ENCODE results near the gene MRPL24. TPM values are rescaled to one million over a fixed set of nuclear protein-coding genes. Genes with fewer than 3 reads are reported as not detected.
"Not testable (repeated sequence)": the region's sequence is repeated elsewhere in the genome, so short reads cannot be mapped to it uniquely, and the experiment has no call there.

The MRPL24 gene
- total RNA-seq, 1 donor from 2014 or later, result 60.3 TPM

- no peak for FAIRE-seq
- DNase-seq (ENCODE audit: low read depth), result peak; percentile 30
- Histone ChIP-seq H3K4me3 (ENCODE audit: low read depth, low read length) (peak overlapping the region; percentile 95), H3K36me3 (ENCODE audit: control insufficient read depth, insufficient read depth, low read length) (peaks cover 3% of the 10 kb centered on the region), H3K27me3 (ENCODE audit: control insufficient read depth, insufficient read depth, low read length) (no peaks in the 10 kb centered on the region)
- no peak for TF ChIP-seq CTCF (IDR thresholded peaks at IDR 0.05; ENCODE audit: insufficient read depth, low read length, severe bottlenecking)
Measured at GRCh38 chr1:156766298-156767100, 25.6 kb upstream of the MRPL24 start.

GRCh38 chr1:156765666-156766065 lies 24.8 kb upstream of the MRPL24 start:
- no peaks in the 10 kb centered on the region for H3K36me3 ChIP-seq (ENCODE audit: control insufficient read depth, insufficient read depth, low read length)
- no peaks in the 10 kb centered on the region for H3K27me3 ChIP-seq (ENCODE audit: control insufficient read depth, insufficient read depth, low read length)
- FAIRE-seq (no peak), DNase-seq (ENCODE audit: low read depth) (no peak)
- H3K4me3 ChIP-seq (ENCODE audit: low read depth, low read length), result no peak overlapping the region
- TF ChIP-seq CTCF (IDR thresholded peaks at IDR 0.05; ENCODE audit: insufficient read depth, low read length, severe bottlenecking), result no peak

DNA sequence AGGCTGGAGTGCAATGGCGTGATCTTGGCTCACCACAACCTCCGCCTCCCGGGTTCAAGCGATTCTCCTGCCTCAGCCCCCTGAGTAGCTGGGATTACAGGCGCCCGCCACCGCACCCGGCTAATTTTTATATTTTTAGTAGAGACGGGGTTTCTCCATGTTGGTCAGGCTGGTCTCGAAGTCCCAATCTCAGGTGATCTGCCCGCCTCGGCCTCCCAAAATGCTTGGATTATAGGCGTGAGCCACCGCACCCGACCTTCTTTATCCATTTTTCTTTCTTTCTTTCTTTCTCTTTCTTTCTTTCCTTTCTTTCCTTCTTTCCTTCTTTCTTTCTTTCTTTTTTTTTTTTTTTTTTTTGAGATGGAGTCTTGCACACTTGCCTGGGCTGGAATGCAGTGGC lies 24.2 kb upstream of the MRPL24 start:
- not testable (repeated sequence) for H3K27me3 ChIP-seq (ENCODE audit: control insufficient read depth, insufficient read depth, low read length); H3K36me3 ChIP-seq (ENCODE audit: control insufficient read depth, insufficient read depth, low read length); DNase-seq (ENCODE audit: low read depth); H3K4me3 ChIP-seq (ENCODE audit: low read depth, low read length); FAIRE-seq

DNA sequence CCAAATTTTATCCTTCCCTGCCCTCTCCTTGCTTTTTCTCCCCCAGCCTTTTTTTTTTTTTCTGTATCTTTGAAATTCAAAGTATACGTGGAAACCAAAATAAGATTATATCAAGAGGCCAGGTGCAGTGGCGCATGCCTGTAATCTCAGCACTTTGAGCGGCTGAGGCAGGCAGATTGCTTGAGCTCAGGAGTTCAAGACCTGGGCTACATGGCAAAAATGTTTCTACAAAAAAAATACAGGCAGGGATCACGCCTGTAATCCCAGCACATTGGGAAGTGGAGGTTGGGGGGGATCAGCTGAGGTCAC lies 19.9 kb upstream of the MRPL24 start:
- Histone ChIP-seq H3K4me3 (ENCODE audit: low read depth, low read length) (no peak overlapping the region), H3K27me3 (ENCODE audit: control insufficient read depth, insufficient read depth, low read length) (no peaks in the 10 kb centered on the region), H3K36me3 (ENCODE audit: control insufficient read depth, insufficient read depth, low read length) (no peaks in the 10 kb centered on the region)
- TF ChIP-seq CTCF (IDR thresholded peaks at IDR 0.05; ENCODE audit: insufficient read depth, low read length, severe bottlenecking), result no peak
- DNase-seq (ENCODE audit: low read depth) (no peak), FAIRE-seq (no peak)

- Histone ChIP-seq H3K4me3 (ENCODE audit: low read depth, low read length) (no peak overlapping the region), H3K27me3 (ENCODE audit: control insufficient read depth, insufficient read depth, low read length) (no peaks in the 10 kb centered on the region), H3K36me3 (ENCODE audit: control insufficient read depth, insufficient read depth, low read length) (no peaks in the 10 kb centered on the region)
- no peak for DNase-seq (ENCODE audit: low read depth)
- FAIRE-seq, result no peak
- no peak for TF ChIP-seq CTCF (IDR thresholded peaks at IDR 0.05; ENCODE audit: insufficient read depth, low read length, severe bottlenecking)
Measured at GRCh38 chr1:156760092-156760795, 19.4 kb upstream of the MRPL24 start.

- not testable (repeated sequence) for FAIRE-seq; H3K36me3 ChIP-seq (ENCODE audit: control insufficient read depth, insufficient read depth, low read length); H3K4me3 ChIP-seq (ENCODE audit: low read depth, low read length); H3K27me3 ChIP-seq (ENCODE audit: control insufficient read depth, insufficient read depth, low read length); DNase-seq (ENCODE audit: low read depth)
Measured at GRCh38 chr1:156757572-156758253, 16.8 kb upstream of the MRPL24 start.

Measured in bronchial epithelial cell (primary cell).